WTC11 (cell line): ENCODE data around the gene GNB2. TPM values are rescaled to one million over a fixed set of nuclear protein-coding genes. Genes with fewer than 3 reads are reported as not detected.

Experiments used
- ATAC-seq: fragments of 200-7000 bp; cut with Tn5 transposase; 2 replicates; pipeline ENCODE4 v1.10.0; 2021; ENCODE audit warnings: mild to moderate bottlenecking, moderate library complexity
- CTCF ChIA-PET: fragments of 300-600 bp; sonication (Branson Sonifier 250); formaldehyde crosslinking; loops from one replicate; lab custom pipeline; 2021; ENCODE audit warnings: antibody characterized with exemption; lab: Charles Lee
- POLR2A ChIA-PET: fragments of 350-600 bp; sonication (Branson Sonifier 250); formaldehyde crosslinking; loops from one replicate; lab custom pipeline; 2021; ENCODE audit warnings: antibody characterized with exemption; lab: Charles Lee
- DNase-seq: peaks from one replicate; pipeline ENCODE4 v3.0.0; 2021; ENCODE audit warnings: low spot score
- H3K27ac Mint-ChIP-seq: 2 replicates; pipeline ENCODE4 v1.8.0; 2021; ENCODE audit warnings: mixed read lengths
- H3K27me3 Mint-ChIP-seq: 2 replicates; pipeline ENCODE4 v1.8.0; 2021; ENCODE audit warnings: low read depth, mild to moderate bottlenecking, moderate library complexity, mixed read lengths
- H3K36me3 Mint-ChIP-seq: 2 replicates; pipeline ENCODE4 v1.8.0; 2021; ENCODE audit warnings: mixed read lengths
- H3K4me1 Mint-ChIP-seq: 2 replicates; pipeline ENCODE4 v1.8.0; 2022; ENCODE audit warnings: mixed read lengths
- H3K4me3 Mint-ChIP-seq: 2 replicates; pipeline ENCODE4 v1.8.0; 2021; ENCODE audit warnings: mild to moderate bottlenecking, moderate library complexity, mixed read lengths
- H3K9me3 Mint-ChIP-seq: 2 replicates; pipeline ENCODE4 v1.8.0; 2021; ENCODE audit warnings: mixed read lengths
- AFF4 ChIP-seq: sonication (generic); formaldehyde crosslinking; IDR thresholded peaks from 2 replicates; pipeline ENCODE4 v1.8.1; 2023; ENCODE audit warnings: mild to moderate bottlenecking, missing genetic modification reagents, borderline replicate concordance
- ATF2 ChIP-seq: sonication (generic); formaldehyde crosslinking; IDR thresholded peaks from 2 replicates; pipeline ENCODE4 v1.8.1; 2022; ENCODE audit warnings: low read depth, missing genetic modification reagents, borderline replicate concordance
- CREM ChIP-seq: sonication (generic); formaldehyde crosslinking; IDR thresholded peaks from 2 replicates; pipeline ENCODE4 v1.8.1; 2022; ENCODE audit warnings: mild to moderate bottlenecking, missing genetic modification reagents, moderate library complexity
- FOXP4 ChIP-seq: sonication (generic); formaldehyde crosslinking; IDR thresholded peaks from 2 replicates; pipeline ENCODE4 v1.8.0; 2022; ENCODE audit warnings: mild to moderate bottlenecking, missing genetic modification reagents
- GABPB1 ChIP-seq: sonication (generic); formaldehyde crosslinking; IDR thresholded peaks from 2 replicates; pipeline ENCODE4 v1.8.1; 2023; ENCODE audit warnings: mild to moderate bottlenecking, missing genetic modification reagents
- GTF2I ChIP-seq: fragments of 250-450 bp; sonication (Bioruptor Pico); conservative IDR thresholded peaks from 2 replicates; pipeline ENCODE4 v1.4.0; 2021; ENCODE audit warnings: mild to moderate bottlenecking
- JAZF1 ChIP-seq: fragments of 250-450 bp; sonication (Bioruptor Pico); IDR thresholded peaks from 2 replicates; pipeline ENCODE4 v1.9.0; 2021; ENCODE audit warnings: moderate library complexity, mild to moderate bottlenecking, inconsistent platforms
- NR2C2 ChIP-seq: sonication (generic); formaldehyde crosslinking; IDR thresholded peaks from 2 replicates; pipeline ENCODE4 v1.8.0; 2022; ENCODE audit warnings: mild to moderate bottlenecking, missing genetic modification reagents
- PRDM15 ChIP-seq: sonication (generic); formaldehyde crosslinking; IDR thresholded peaks from 2 replicates; pipeline ENCODE4 v1.8.0; 2022; ENCODE audit warnings: missing genetic modification reagents
- RELA ChIP-seq: sonication (generic); formaldehyde crosslinking; IDR thresholded peaks from 2 replicates; pipeline ENCODE4 v1.8.1; 2022; ENCODE audit warnings: missing genetic modification reagents, mild to moderate bottlenecking, borderline replicate concordance
- SP1 ChIP-seq: sonication (generic); formaldehyde crosslinking; conservative IDR thresholded peaks from 2 replicates; pipeline ENCODE4 v1.8.1; 2022; ENCODE audit warnings: missing genetic modification reagents
- STAT6 ChIP-seq: sonication (generic); formaldehyde crosslinking; conservative IDR thresholded peaks from 2 replicates; pipeline ENCODE4 v1.8.1; 2023; ENCODE audit warnings: mild to moderate bottlenecking, low read depth, missing genetic modification reagents, moderate library complexity
- TCF7 ChIP-seq: sonication (generic); formaldehyde crosslinking; IDR thresholded peaks from 2 replicates; pipeline ENCODE4 v1.8.0; 2022; ENCODE audit warnings: mild to moderate bottlenecking, low read depth, missing genetic modification reagents, moderate library complexity
- ZNF138 ChIP-seq: sonication (generic); formaldehyde crosslinking; conservative IDR thresholded peaks from 2 replicates; pipeline ENCODE4 v1.8.1; 2022; ENCODE audit warnings: mild to moderate bottlenecking, moderate library complexity, missing genetic modification reagents
- ZNF671 ChIP-seq: fragments of 250-450 bp; sonication (Bioruptor Pico); IDR thresholded peaks from 2 replicates; pipeline ENCODE4 v1.8.0; 2021; ENCODE audit warnings: mild to moderate bottlenecking
- ZSCAN18 ChIP-seq: fragments of 250-450 bp; sonication (Bioruptor Pico); IDR thresholded peaks from 2 replicates; pipeline ENCODE4 v2.1.2; 2022; ENCODE audit warnings: mild to moderate bottlenecking, moderate library complexity
- total RNA-seq: library from RNA; stranded (reverse); gene quantifications from 3 replicates; pipeline ENCODE4 v1.2.3, GENCODE V29; 2021

The GNB2 gene
- total RNA-seq, 1 experiment from 2014 or later, result 194 TPM

GRCh38 chr7:100683659-100684533, 10.4 kb downstream of the GNB2 start:
- ChIA-PET POLR2A (interaction anchor here (0.6 to 0.9 kb wide), 3 partner anchors 11 to 490 kb away, joined by 3 to 4 read pairs (median 3); no protein-coding TSS in a partner anchor), CTCF (interaction anchor here (0.6 to 3.4 kb wide), 8 partner anchors 7 to 116 kb away, joined by 3 to 12 read pairs (median 5); partner anchors contain the start of gene POP7)
- H3K4me1 Mint-ChIP-seq, result peaks cover 9% of the 10 kb centered on the region
- DNase-seq (no peak), ATAC-seq (no peak)
- no peak overlapping the region for H3K27ac Mint-ChIP-seq
- H3K27me3 Mint-ChIP-seq, result no peaks in the 10 kb centered on the region
- H3K36me3 Mint-ChIP-seq, result peaks cover 27% of the 10 kb centered on the region
- no peak overlapping the region for H3K4me3 Mint-ChIP-seq
- no peaks in the 10 kb centered on the region for H3K9me3 Mint-ChIP-seq
- TF ChIP-seq AFF4 (CRISPR knock-in tag) (no peak), ZNF671 (CRISPR knock-in tag) (no peak), SP1 (CRISPR knock-in tag) (no peak), GABPB1 (CRISPR knock-in tag) (no peak), PRDM15 (CRISPR knock-in tag) (no peak), JAZF1 (CRISPR knock-in tag) (no peak), RELA (CRISPR knock-in tag) (no peak), GTF2I (CRISPR knock-in tag) (no peak), STAT6 (no peak), TCF7 (CRISPR knock-in tag) (no peak), NR2C2 (CRISPR knock-in tag) (no peak), CREM (no peak)

- no peak overlapping the region for H3K27ac Mint-ChIP-seq
- no peak for DNase-seq
- peaks cover 30% of the 10 kb centered on the region for H3K36me3 Mint-ChIP-seq
- H3K4me3 Mint-ChIP-seq, result no peak overlapping the region
- no peaks in the 10 kb centered on the region for H3K9me3 Mint-ChIP-seq
- CTCF ChIA-PET, result interaction anchor here (0.6 to 3.4 kb wide), 2 partner anchors 21 to 115 kb away, joined by 5 to 12 read pairs; partner anchors contain the start of gene POP7
- H3K4me1 Mint-ChIP-seq, result peaks cover 10% of the 10 kb centered on the region; the same call in 1 of the 2 replicates
- TF ChIP-seq ATF2 (CRISPR knock-in tag) (no peak), ZSCAN18 (no peak), FOXP4 (CRISPR knock-in tag) (no peak), ZNF138 (CRISPR knock-in tag) (no peak)
- TF ChIP-seq, all 79 proteins: peak for 0
- ATAC-seq, result no peak
- H3K27me3 Mint-ChIP-seq, result no peaks in the 10 kb centered on the region
- POLR2A ChIA-PET, result interaction anchor here (0.6 to 0.8 kb wide), 3 partner anchors 10 to 489 kb away, joined by 3 to 12 read pairs (median 4); no protein-coding TSS in a partner anchor
Observed at GRCh38 chr7:100684534-100685042, 11.0 kb downstream of the GNB2 start.
